ENCODE data around the gene HLA-DQB2.
"Not testable (repeated sequence)": the region's sequence is repeated elsewhere in the genome, so short reads cannot be mapped to it uniquely, and the experiment has no call there.

HLA-DQB2 gene

GRCh38 chr6:32752580-32752979 is 10.8 kb downstream of the HLA-DQB2 start:
- in situ Hi-C loops (cut with MboI; ENCODE audit: low sequenced_read_pairs): no loop called here

GRCh38 chr6:32745649-32746048 is 17.7 kb downstream of the HLA-DQB2 start:
- in situ Hi-C loops (cut with MboI; ENCODE audit: low sequenced_read_pairs): not testable (repeated sequence)

- in situ Hi-C loops (cut with MboI; ENCODE audit: low sequenced_read_pairs): no loop called here
Observed at GRCh38 chr6:32744776-32745175, 18.6 kb downstream of the HLA-DQB2 start.

- in situ Hi-C loops (cut with MboI; ENCODE audit: low sequenced_read_pairs): no loop called here
Observed at GRCh38 chr6:32742374-32742773, 21.0 kb downstream of the HLA-DQB2 start.

- in situ Hi-C loops (cut with MboI; ENCODE audit: low sequenced_read_pairs): no loop called here
Observed at GRCh38 chr6:32741031-32741960, 22.0 kb downstream of the HLA-DQB2 start, which contains the start of gene HLA-DQA2. Gene HLA-DQA2 (plus strand): TSS chr6:32741391. CDS start chr6:32741444, 53 bp downstream.

- in situ Hi-C loops (cut with MboI; ENCODE audit: low sequenced_read_pairs): no loop called here
Observed at GRCh38 chr6:32738126-32738525, 25.2 kb downstream of the HLA-DQB2 start.

- in situ Hi-C loops (cut with MboI; ENCODE audit: low sequenced_read_pairs): no loop called here
Observed at GRCh38 chr6:32718879-32719278, 44.5 kb downstream of the HLA-DQB2 start.

- in situ Hi-C loops (cut with MboI; ENCODE audit: low sequenced_read_pairs): no loop called here
Observed at GRCh38 chr6:32716396-32716795, 46.9 kb downstream of the HLA-DQB2 start.

GRCh38 chr6:32713241-32713640 is 50.1 kb downstream of the HLA-DQB2 start:
- in situ Hi-C loops (cut with MboI; ENCODE audit: low sequenced_read_pairs): no loop called here

GRCh38 chr6:32709625-32710024 is 53.7 kb downstream of the HLA-DQB2 start:
- in situ Hi-C loops (cut with MboI; ENCODE audit: low sequenced_read_pairs): no loop called here

Measured in HL-60/S4 treated with phorbol 12-myristate 13-acetate at 8.2 ng/mL for 4 days and 3 days (cell line).